CD4-positive, alpha-beta T cell treated with Interferon alpha-2 for 1 hour (primary cell): ENCODE data around the gene GTF3C1.

Experiments used
- DNase-seq, 2 donors: peaks; one replicate each; pipeline ENCODE4 v3.0.0-alpha.2; 2020 to 2022

GTF3C1 gene

GRCh38 chr16:27515874-27516353 is 33.8 kb downstream of the GTF3C1 start:
- DNase-seq: peak in 1 of 2 donors; percentile 13

DNA sequence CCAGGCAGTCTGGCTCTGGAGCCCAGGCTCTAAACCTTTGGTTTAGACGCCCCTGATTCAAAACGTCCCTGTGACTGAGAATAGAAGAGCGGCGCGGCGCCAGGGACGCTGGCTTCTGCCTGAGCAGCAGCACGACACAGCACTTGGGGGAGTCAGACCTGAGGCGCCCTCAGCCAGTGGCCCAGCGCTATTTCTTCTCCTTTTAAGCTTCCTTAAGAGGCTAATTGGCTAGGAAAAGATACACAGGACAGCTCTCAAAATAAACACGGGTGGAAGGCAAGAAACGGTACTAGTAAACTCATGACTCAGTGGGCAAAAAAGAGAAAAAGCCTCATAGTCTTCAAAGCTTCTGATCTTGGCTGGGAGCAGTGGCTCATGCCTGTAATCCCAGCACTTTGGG is 34.9 kb downstream of the GTF3C1 start:
- DNase-seq: no peak

- no peak for DNase-seq
Measured at GRCh38 chr16:27511657-27512448, 37.9 kb downstream of the GTF3C1 start.

DNA sequence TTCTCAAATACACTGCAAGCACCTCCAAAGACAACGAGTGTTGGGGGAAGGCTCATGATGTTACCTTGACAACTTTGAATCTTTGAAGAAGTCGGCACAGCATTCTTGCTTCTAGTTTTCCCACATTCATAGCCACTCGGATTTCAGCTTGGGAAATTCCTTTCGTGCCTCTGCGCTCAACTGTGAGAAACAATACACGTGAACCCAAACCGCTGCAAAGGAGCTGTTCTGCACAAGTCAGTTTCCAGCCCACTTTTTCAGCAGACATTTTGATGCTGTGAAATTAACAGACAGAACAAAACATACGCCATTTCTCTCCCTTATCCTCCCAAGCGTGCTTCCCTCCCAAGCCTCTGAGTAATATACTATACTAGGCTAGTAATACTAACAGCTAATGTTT is 41.2 kb downstream of the GTF3C1 start:
- no peak for DNase-seq

GRCh38 chr16:27506771-27507170 is 42.9 kb downstream of the GTF3C1 start:
- DNase-seq: no peak

DNA sequence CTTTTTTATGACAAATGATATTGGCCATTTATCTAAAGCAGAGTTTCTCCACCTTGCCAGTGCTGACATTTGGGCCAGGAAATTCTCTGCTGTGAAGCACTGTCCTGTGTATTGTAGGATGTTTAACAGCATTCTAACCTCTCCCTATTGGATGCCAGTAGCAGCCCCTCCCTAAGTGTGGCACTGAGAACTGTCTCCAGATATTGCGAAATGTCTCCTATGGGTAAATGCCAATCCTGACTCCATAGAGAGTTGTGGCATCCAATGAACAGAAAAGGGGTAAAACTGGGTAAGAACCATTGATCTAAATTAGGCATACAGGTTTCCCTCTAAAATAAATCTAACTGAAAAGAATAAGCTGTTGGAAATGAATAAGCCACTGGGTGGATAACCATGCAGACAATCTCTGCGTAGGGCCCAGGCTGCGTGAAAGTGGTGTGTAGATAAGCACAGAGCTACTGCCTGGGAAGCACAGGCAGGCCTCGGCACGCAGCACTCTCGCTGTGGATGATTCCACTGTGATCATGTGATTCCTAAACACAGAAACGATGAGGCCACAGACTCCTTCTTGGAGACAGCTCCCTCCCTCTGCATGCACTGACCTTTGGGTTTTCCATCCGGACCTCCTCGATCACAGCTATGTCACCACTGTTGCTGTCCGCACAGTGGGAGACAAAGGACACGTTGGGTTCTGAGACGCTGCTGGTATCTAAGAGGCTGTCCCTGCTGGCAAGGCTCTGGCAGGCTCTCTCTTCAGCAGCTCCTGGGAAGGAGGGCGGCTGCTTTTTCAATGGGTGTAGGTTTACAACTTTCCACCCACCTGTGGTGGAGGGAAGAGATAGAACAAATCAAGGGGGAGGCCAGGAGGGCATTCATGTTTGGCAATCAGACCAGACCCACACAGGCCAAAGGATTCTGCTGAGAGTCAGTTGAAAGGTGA is 44.1 kb downstream of the GTF3C1 start:
- no peak for DNase-seq

GRCh38 chr16:27503662-27504061 is 46.1 kb downstream of the GTF3C1 start:
- no peak for DNase-seq

DNA sequence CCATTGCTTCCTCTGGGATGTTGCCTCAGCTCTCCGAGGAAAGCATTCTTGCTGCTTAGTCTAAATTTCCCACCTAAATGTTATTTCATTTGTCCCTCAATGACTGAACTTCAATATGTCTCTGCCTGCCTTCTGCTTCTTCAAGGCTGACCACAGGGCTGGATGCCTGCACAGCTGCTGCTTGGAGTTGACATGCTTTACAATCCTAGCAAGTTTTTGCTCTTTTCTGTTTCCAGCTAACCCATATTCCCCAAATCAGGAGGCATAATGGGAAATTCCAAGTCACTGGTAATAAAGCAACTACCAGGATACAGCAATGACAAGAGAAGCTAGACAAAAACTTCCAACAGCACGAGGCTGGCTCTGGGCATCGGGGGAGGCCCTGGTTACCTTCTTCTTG is 48.9 kb downstream of the GTF3C1 start:
- DNase-seq: no peak

- DNase-seq: no peak
Measured at GRCh38 chr16:27499659-27500055, 50.1 kb downstream of the GTF3C1 start.

GRCh38 chr16:27498916-27499658 is 50.6 kb downstream of the GTF3C1 start:
- no peak for DNase-seq

GRCh38 chr16:27498031-27498825 is 51.5 kb downstream of the GTF3C1 start:
- DNase-seq: no peak

DNA sequence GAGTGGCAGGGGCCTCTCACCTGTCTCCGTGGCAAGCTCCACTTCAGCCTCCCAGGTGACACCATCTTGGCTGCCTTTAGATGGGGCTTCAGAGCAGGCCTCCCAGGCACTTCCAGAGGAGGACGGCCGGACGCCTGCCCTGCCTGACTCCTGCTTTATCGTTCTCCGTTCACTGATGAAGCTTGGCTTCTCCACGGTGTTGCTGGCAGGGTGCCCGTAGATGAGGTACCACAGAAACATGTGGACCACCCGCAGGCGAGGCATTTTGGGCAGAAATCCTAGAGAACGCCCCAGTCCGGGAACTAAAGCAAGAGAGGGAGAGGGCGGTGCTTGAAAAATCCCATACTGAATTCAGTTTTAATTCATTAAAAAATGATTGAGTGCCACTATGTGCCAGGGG is 54.5 kb downstream of the GTF3C1 start:
- no peak for DNase-seq

DNA sequence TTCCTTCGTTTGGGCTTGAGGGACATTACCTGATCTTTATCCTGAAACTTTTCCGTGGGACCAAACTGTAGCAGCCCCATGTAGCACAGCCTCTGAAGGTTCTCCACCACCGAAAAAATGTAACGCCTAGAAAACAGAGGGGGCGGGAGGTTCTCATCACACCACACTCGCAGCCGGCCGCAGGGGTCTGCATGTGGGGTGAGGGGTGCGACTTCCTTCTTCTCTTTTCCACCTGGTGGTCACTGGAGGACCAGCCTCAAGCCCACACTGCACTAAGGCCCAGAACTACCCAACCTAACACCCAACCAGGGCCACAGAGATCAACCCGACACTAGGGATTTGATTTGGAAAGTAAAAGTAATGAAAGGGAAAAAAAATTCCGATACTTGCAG is 57.1 kb downstream of the GTF3C1 start:
- DNase-seq: no peak

GRCh38 chr16:27491894-27492587 is 57.7 kb downstream of the GTF3C1 start:
- DNase-seq: peak in 1 of 2 donors; percentile 26

DNA sequence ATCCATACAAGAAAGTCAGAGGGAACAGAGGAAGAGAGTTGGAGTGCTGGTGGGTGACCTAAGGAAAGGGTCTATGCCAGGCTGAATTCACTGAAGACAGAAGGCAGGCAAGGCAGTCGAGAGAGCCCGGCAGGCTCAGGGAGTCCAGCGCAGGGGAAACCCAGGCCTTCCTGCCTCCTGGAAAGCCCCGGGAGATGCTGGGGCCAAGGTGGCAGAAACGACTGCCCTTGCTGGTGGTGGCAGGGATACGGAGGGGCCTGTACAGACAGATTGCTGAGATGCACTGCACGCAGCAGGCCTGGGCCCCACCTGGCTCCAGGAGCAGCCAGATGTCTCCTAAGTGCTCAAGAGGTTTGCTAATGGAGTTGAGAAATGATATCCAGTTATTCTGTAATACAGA is 59.8 kb downstream of the GTF3C1 start:
- DNase-seq: no peak

DNA sequence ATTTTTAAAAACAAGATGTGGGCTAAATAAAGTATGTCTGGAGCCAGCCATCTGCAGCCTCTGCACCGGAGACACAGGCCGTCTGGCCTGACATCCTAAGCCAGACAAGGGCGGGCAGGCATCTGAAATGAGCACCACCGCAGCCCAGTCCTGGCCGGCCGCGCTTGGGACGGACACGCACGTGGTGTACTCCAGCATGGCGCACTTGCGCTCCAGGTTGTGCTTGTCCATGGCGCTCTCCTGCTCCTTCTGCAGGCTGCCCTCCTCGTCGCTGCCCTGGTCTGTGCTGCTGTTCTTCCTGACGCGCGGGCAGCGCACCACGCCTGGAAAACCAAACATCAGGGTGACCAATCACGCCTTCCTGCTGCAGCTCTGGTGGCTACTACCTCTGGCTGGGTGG is 60.3 kb downstream of the GTF3C1 start:
- DNase-seq: no peak

DNA sequence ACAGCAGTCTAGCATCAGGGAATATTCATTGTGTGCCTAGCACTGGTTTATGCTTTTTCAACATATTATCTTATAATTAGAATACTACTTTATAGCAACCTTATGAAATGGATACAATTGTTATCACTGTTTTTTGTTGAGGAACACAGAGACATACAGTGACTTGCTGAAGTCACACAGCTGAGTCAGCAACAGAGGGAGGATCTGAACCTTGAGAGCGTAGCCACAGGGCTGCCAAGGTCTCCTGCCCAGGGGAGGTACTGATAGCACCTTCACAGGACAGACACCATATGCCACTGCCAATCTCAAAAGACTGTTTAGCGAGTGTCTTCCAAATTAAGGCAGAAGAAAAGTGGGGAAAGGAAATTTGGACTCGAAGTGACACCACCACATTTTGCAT is 63.0 kb downstream of the GTF3C1 start:
- no peak for DNase-seq

- DNase-seq: no peak
Measured at GRCh38 chr16:27486344-27486743, 63.4 kb downstream of the GTF3C1 start.

DNA sequence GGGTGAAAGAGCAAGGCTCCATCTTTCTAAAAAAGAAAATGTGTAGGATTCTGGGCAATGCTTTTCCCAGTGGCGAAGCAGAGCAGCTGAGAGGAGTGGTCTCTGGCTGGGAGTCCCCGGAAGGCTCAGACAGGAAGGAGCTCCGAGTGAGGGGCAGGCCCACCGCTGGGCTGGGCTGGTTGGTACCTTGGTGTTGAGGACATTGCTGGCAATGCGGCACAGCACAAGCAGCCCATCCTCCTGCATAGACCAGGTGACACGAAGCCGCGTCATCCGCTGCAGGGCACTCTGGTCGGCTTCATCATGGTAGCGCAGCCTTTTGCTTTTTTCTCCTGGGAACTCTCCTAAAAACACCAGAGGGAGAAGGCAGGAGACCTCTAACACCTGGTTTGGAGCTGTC is 63.9 kb downstream of the GTF3C1 start:
- no peak for DNase-seq

DNA sequence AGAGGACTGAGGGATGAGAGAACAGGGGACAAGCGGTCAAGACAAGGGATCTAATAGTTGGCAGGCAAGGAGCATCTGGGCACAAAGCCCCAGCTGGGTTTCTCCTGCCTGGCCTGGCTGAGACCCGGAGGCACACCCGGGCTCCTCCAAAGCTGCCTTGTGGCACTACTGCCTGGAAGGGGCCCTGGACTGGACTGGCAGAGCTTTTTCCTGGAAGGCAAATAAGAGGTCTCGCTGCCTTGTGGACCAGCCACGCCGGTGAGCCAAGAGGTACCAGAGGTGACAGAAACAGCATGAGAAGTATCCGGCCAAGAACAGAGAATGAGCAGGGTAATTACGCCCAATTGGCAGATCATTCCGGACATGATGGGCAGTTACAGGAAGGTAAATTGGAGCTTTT is 64.6 kb downstream of the GTF3C1 start:
- no peak for DNase-seq

DNA sequence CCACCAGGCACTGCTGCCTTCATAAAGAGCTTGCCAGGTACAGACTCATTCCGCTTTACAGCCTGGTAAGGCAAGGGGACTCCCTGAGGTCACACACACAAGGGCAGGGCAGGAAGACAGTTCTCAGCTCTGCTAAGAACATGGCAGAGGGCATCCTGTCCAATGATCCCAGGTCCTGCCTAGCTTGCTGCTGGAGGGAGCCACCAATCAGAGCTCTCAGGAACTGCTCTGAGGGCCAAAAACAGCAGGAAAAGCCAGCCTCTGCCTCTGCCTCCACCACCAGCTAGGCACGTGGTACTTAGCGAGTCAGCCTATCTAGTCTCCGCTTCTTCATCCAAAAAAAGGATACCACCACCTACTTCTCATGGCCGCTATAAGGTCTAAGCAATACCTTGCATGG is 66.1 kb downstream of the GTF3C1 start:
- DNase-seq: no peak

DNA sequence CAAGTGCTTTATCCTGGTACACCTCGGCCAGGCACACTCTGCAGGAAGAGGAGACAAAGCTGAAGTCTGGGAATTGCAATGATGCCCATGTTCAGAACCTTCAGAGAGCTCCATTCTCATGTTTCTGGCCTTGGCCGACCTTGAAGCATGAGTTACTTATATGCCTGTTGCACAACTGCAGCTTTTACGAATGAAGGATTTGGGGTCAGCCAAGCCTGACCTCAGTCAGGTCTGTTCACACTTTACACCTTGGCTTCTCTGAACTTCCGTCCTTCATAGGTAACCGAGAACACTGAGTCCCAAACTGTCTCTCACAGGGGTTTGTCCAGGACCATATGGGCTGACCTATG is 66.7 kb downstream of the GTF3C1 start:
- DNase-seq: no peak
